ENCODE data around the gene COL23A1. TPM values are rescaled to one million over a fixed set of nuclear protein-coding genes. Genes with fewer than 3 reads are reported as not detected.
A peak's percentile ranks its signal among the peaks of the same experiment; 100 is the strongest.

The COL23A1 gene
- total and polyA plus RNA-seq, 8 donors = 0.06 to 0.68 (median 0.33) TPM; not detected in 2

GRCh38 chr5:178274781-178275537, 315.2 kb downstream of the COL23A1 start:
- Histone ChIP-seq H3K36me3 (no peaks in the 10 kb centered on the region), H3K4me1 (no peaks in the 10 kb centered on the region), H3K27me3 (no peaks in the 10 kb centered on the region), H3K27ac (no peak overlapping the region), H3K9me3 (no peaks in the 10 kb centered on the region), H3K4me3 (no peak overlapping the region)
- FAIRE-seq (no peak), DNase-seq (peak in 1 of 6 donors; percentile 48), ATAC-seq (no peak)
- no peak for TF ChIP-seq CTCF (IDR thresholded peaks at IDR 0.05)
- intact Hi-C loops (cut with DNase I) = loop anchor here in 2 of 3 donors (5.0 kb wide), 3 partner anchors 277 to 557 kb away; no protein-coding TSS in a partner anchor
- 60 to 66% methylated on average over 20 of the region's 20 CpGs for WGBS, 2 donors

- intact Hi-C loops (cut with DNase I) = no loop called here
- H3K4me1 ChIP-seq = no peaks in the 10 kb centered on the region
- no peak for TF ChIP-seq CTCF (IDR thresholded peaks at IDR 0.05)
- DNase-seq (peak in 1 of 6 donors; percentile 50), ATAC-seq (no peak), FAIRE-seq (no peak)
- H3K36me3 ChIP-seq = no peaks in the 10 kb centered on the region
- H3K9me3 ChIP-seq = no peaks in the 10 kb centered on the region
- WGBS, 2 donors = 56 to 67% methylated on average over 13 to 14 of the region's 14 CpGs
- H3K4me3 ChIP-seq = no peak overlapping the region
- no peaks in the 10 kb centered on the region for H3K27me3 ChIP-seq
- H3K27ac ChIP-seq = no peak overlapping the region
These were observed 316.3 kb downstream of the COL23A1 start for GRCh38 chr5:178273665-178274541.

- no peak for TF ChIP-seq CTCF (IDR thresholded peaks at IDR 0.05)
- no peak for ATAC-seq
- Histone ChIP-seq H3K4me3 (no peak overlapping the region), H3K4me1 (no peaks in the 10 kb centered on the region), H3K36me3 (no peaks in the 10 kb centered on the region), H3K27ac (no peak overlapping the region), H3K27me3 (no peaks in the 10 kb centered on the region), H3K9me3 (no peaks in the 10 kb centered on the region)
- DNase-seq = peak in 1 of 6 donors; percentile 27
- intact Hi-C loops (cut with DNase I) = no loop called here
- FAIRE-seq = no peak
- WGBS, 2 donors = 80 to 88% methylated on average over 15 of the region's 15 CpGs
These were observed 317.2 kb downstream of the COL23A1 start for GRCh38 chr5:178273041-178273440.

GRCh38 chr5:178272591-178272990, 317.6 kb downstream of the COL23A1 start:
- Histone ChIP-seq H3K27ac (no peak overlapping the region), H3K27me3 (no peaks in the 10 kb centered on the region), H3K36me3 (no peaks in the 10 kb centered on the region), H3K4me3 (no peak overlapping the region), H3K9me3 (no peaks in the 10 kb centered on the region), H3K4me1 (no peaks in the 10 kb centered on the region)
- DNase-seq (no peak), ATAC-seq (no peak), FAIRE-seq (no peak)
- TF ChIP-seq CTCF (IDR thresholded peaks at IDR 0.05) = no peak
- intact Hi-C loops (cut with DNase I) = no loop called here
- 75 to 77% methylated on average over 9 of the region's 9 CpGs for WGBS, 2 donors
